ENCODE data around the gene TOLLIP. TPM values are rescaled to one million over a fixed set of nuclear protein-coding genes. Genes with fewer than 3 reads are reported as not detected.

The TOLLIP gene
- total and polyA plus RNA-seq, 9 of the 15 experiments (the other 6 are each of a cell fraction or from before 2014, with no cell fraction given), result 0.23 to 22.8 (median 7.1) TPM

GRCh38 chr11:1288426-1289151 is 20.8 kb downstream of the TOLLIP start:
- Histone ChIP-seq H3K27me3 (ENCODE audit: control insufficient read depth in 2 of 2, insufficient read depth in 2 of 2, low read length in 2 of 2) (no peaks in the 10 kb centered on the region), H3K27ac (ENCODE audit: extremely low read depth, low read depth, low read length) (no peak overlapping the region), H3K79me2 (ENCODE audit: control insufficient read depth, insufficient read depth, low read length) (no peaks in the 10 kb centered on the region), H3K9me3 (replicated peaks; ENCODE audit: control insufficient read depth, insufficient read depth, low read depth, low read length) (peaks cover 2% of the 10 kb centered on the region; the same call in 1 of the 2 replicates), H3K36me3 (ENCODE audit: control insufficient read depth, insufficient read depth, low read length) (peaks cover 52% of the 10 kb centered on the region; the same call in 1 of the 3 replicates), H3K4me3 (no peak overlapping the region), H4K20me1 (replicated peaks; ENCODE audit: control insufficient read depth, insufficient read depth, low read length) (no peaks in the 10 kb centered on the region), H3K9me1 (ENCODE audit: control insufficient read depth, insufficient read depth, low read length) (no peaks in the 10 kb centered on the region), H3K4me1 (replicated peaks in 1 of 2; ENCODE audit: control insufficient read depth in 2 of 2, insufficient read depth in 2 of 2, low read length in 2 of 2) (peaks cover 0 to 3% of the 10 kb centered on the region in 2 experiments; a peak in 1 of 5 replicates), H3K4me2 (ENCODE audit: insufficient read depth, low read length) (no peak overlapping the region), H3K9ac (ENCODE audit: insufficient read depth in 1 of 2, low read depth in 2 of 2, low read length in 2 of 2) (no peak overlapping the region), H2AFZ (ENCODE audit: low read depth, low read length) (no peak overlapping the region)
- DNase-seq (ENCODE audit: extremely low read depth in 1 of 4, low spot score in 3 of 4) (no peak), FAIRE-seq (no peak), ATAC-seq (no peak)
- ChIA-PET CTCF (ENCODE audit: low intra/inter-chr PET ratio) (no interaction called here), POLR2A (no interaction called here)
- TF ChIP-seq POLR2G (IDR thresholded peaks at IDR 0.05; ENCODE audit: low read depth, low read length) (0 out of 2 replicates have a peak, but pooled peaks have one; percentile 7), NFIX (CRISPR knock-in tag; IDR thresholded peaks at IDR 0.05; ENCODE audit: low read depth) (no peak)
- in situ Hi-C loops (cut with MboI) (no loop called here), intact Hi-C loops (cut with micrococcal nuclease) (no loop called here)
- WGBS (ENCODE audit: insufficient coverage, low coverage, missing lambda C conversion rate), result 96% methylated on average over 19 of the region's 30 CpGs
- no TSS peak for BruUV-seq (replicated peaks)

GRCh38 chr11:1287928-1288327 is 21.5 kb downstream of the TOLLIP start:
- intact Hi-C loops (cut with micrococcal nuclease) (no loop called here), in situ Hi-C loops (cut with MboI) (no loop called here)
- Histone ChIP-seq H3K4me2 (ENCODE audit: insufficient read depth, low read length) (no peak overlapping the region), H3K27ac (ENCODE audit: extremely low read depth, low read depth, low read length) (no peak overlapping the region), H3K9me3 (replicated peaks; ENCODE audit: control insufficient read depth, insufficient read depth, low read depth, low read length) (peaks cover 2% of the 10 kb centered on the region; the same call in 1 of the 2 replicates), H3K9ac (ENCODE audit: insufficient read depth in 1 of 2, low read depth in 2 of 2, low read length in 2 of 2) (no peak overlapping the region), H3K27me3 (ENCODE audit: control insufficient read depth in 2 of 2, insufficient read depth in 2 of 2, low read length in 2 of 2) (no peaks in the 10 kb centered on the region), H3K36me3 (ENCODE audit: control insufficient read depth, insufficient read depth, low read length) (peaks cover 58% of the 10 kb centered on the region; the same call in 1 of the 3 replicates), H3K9me1 (ENCODE audit: control insufficient read depth, insufficient read depth, low read length) (no peaks in the 10 kb centered on the region), H3K4me3 (no peak overlapping the region), H4K20me1 (replicated peaks; ENCODE audit: control insufficient read depth, insufficient read depth, low read length) (no peaks in the 10 kb centered on the region), H3K4me1 (replicated peaks in 1 of 2; ENCODE audit: control insufficient read depth in 2 of 2, insufficient read depth in 2 of 2, low read length in 2 of 2) (no peaks in the 10 kb centered on the region; a peak in 1 of 5 replicates), H2AFZ (ENCODE audit: low read depth, low read length) (no peak overlapping the region), H3K79me2 (ENCODE audit: control insufficient read depth, insufficient read depth, low read length) (no peaks in the 10 kb centered on the region)
- DNase-seq (ENCODE audit: extremely low read depth in 1 of 4, low spot score in 3 of 4), result no peak
- 86% methylated on average over 5 of the region's 9 CpGs for WGBS (ENCODE audit: insufficient coverage, low coverage, missing lambda C conversion rate)
- no peak for FAIRE-seq
- no TSS peak for BruUV-seq (replicated peaks)
- no peak for ATAC-seq
- CTCF ChIA-PET (ENCODE audit: low intra/inter-chr PET ratio), result no interaction called here
- POLR2A ChIA-PET, result no interaction called here
- TF ChIP-seq CHD4 (IDR thresholded peaks at IDR 0.05; ENCODE audit: insufficient read depth, insufficient replicate concordance, low read depth, low read length, poor library complexity, severe bottlenecking) (no peak), SIX5 (IDR thresholded peaks at IDR 0.05; ENCODE audit: borderline replicate concordance in 1 of 2, insufficient read depth in 1 of 2, low read depth in 1 of 2, low read length in 2 of 2) (no peak), HDGF (IDR thresholded peaks at IDR 0.05) (no peak), MCM7 (IDR thresholded peaks at IDR 0.05) (no peak), KAT7 (CRISPR knock-in tag; IDR thresholded peaks at IDR 0.05; ENCODE audit: borderline replicate concordance) (no peak), ZBTB33 (CRISPR knock-in tag; IDR thresholded peaks at IDR 0.05) (no peak), ARID3B (CRISPR knock-in tag; IDR thresholded peaks at IDR 0.05; ENCODE audit: borderline replicate concordance) (no peak), U2AF1 (optimal IDR thresholded peaks at IDR 0.05; ENCODE audit: low read depth, low read length) (no peak), ZNF274 (IDR thresholded peaks at IDR 0.05; ENCODE audit: borderline replicate concordance, low read depth, low read length) (no peak)

Measured in K562 (cell line).